Activated T-cell treated with anti-CD3 and anti-CD28 coated beads, Interleukin-2, amount 50 U/mL, for 4 hours (primary cell): ENCODE measurements around the gene NDUFA12. TPM values are rescaled to one million over a fixed set of nuclear protein-coding genes. Genes with fewer than 3 reads are reported as not detected.

Experiments
- ATAC-seq, 2 donors: fragments of 200-7000 bp; cut with Tn5 transposase; one replicate each; pipeline ENCODE4 v1.10.0; 2021
- DNase-seq: peaks from one replicate; pipeline ENCODE4 v3.0.0-alpha.2; 2020
- H3K27me3 Mint-ChIP-seq: one replicate; pipeline ENCODE4 v1.8.0; 2021; ENCODE audit warnings: low read depth, mixed read lengths
- H3K36me3 Mint-ChIP-seq: one replicate; pipeline ENCODE4 v1.8.0; 2022; ENCODE audit warnings: mixed read lengths; ENCODE audit not compliant: insufficient read depth
- H3K4me1 Mint-ChIP-seq: one replicate; pipeline ENCODE4 v1.8.0; 2021; ENCODE audit warnings: low read depth, mixed read lengths
- H3K4me3 Mint-ChIP-seq: one replicate; pipeline ENCODE4 v1.8.0; 2021; ENCODE audit warnings: mild to moderate bottlenecking, moderate library complexity, mixed read lengths
- H3K9me3 Mint-ChIP-seq: one replicate; pipeline ENCODE4 v1.8.0; 2021; ENCODE audit warnings: mixed read lengths
- total RNA-seq, 3 donors: library from RNA; stranded (reverse); gene quantifications; one replicate each; pipeline ENCODE4 v1.2.1, GENCODE V29; 2021

The NDUFA12 gene
- total RNA-seq = 100 to 1,000 TPM; 141 to 155 (median 151) TPM

DNA sequence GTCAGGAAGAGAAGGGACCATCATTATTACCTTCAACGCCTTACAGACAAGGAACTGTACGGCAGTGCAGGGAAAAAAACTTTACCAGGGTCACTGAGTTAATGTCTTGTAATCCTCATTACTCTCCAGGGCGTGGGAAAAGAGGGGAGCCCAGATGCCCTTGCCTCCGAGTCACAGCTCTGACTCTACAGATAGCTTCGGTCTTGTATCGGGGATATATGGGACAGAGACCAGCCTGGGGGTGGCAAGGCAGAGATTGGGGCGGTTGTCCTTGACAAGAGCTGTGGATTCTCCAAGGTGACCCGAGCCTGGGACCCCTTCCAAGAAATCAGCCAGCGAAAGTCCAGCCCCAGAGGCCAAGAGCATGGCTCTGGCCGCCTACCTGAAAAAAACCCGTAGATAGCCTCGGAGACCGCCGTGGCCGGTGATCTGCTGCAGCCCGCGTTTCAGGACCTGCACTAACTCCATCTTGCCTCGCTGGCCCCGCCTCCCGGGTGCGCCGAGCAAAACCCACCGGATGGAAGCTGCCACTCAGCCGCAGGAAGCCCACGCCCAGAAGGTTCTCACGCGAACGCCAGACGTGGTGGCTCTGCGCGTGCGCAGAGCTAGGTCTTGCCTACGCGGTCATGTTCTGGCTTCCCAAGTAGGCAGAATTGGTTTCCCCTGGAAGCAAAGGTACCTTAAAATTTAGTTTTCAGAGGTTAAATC is at the start of gene NDUFA12:
Gene NDUFA12, minus strand, starts transcription at position 485 of the 708 bp plus-strand sequence. Its CDS starts 17 bp downstream, at position 468.
- H3K36me3 Mint-ChIP-seq = peaks cover 21% of the 10 kb centered on the region
- peak; percentile 92 for DNase-seq
- peak within 1 kb of the TSS; percentile 95 for H3K4me3 Mint-ChIP-seq
- H3K9me3 Mint-ChIP-seq = peaks cover 16% of the 10 kb centered on the region
- H3K4me1 Mint-ChIP-seq = peaks cover 52% of the 10 kb centered on the region
- H3K27me3 Mint-ChIP-seq = no peaks in the 10 kb centered on the region
- peak; percentile 100 for ATAC-seq

DNA sequence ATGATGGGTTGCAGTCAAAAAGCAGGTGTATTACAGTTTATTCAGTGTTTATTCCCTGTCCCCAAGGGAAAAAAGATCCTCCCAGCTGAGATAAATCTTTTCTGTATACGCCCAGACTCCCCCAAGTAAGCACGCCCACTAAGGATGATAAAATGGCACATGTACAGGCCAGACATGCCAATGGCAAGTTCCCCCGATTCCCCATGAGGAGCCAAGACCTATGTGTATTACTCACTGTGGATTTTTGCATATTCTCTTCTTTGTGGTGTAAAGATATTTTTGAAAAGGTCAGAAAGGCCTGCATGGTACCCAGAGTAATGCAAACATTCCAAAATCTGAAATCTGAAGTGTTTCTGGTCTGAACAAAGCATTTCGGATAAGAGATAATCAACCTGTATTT is 47.7 kb upstream of the NDUFA12 start:
- DNase-seq = no peak
- Mint-ChIP-seq H3K27me3 (no peaks in the 10 kb centered on the region), H3K4me3 (no peak overlapping the region), H3K36me3 (peaks cover 26% of the 10 kb centered on the region), H3K4me1 (no peaks in the 10 kb centered on the region), H3K9me3 (no peaks in the 10 kb centered on the region)
- ATAC-seq = no peak

GRCh38 chr12:95037906-95038305 is 34.4 kb upstream of the NDUFA12 start:
- Mint-ChIP-seq H3K4me1 (peaks cover 22% of the 10 kb centered on the region), H3K27me3 (no peaks in the 10 kb centered on the region), H3K9me3 (no peaks in the 10 kb centered on the region), H3K4me3 (no peak overlapping the region), H3K36me3 (peaks cover 16% of the 10 kb centered on the region)
- ATAC-seq (no peak), DNase-seq (no peak)

- Mint-ChIP-seq H3K36me3 (peaks cover 10% of the 10 kb centered on the region), H3K4me3 (no peak overlapping the region), H3K27me3 (no peaks in the 10 kb centered on the region), H3K9me3 (no peaks in the 10 kb centered on the region), H3K4me1 (peaks cover 14% of the 10 kb centered on the region)
- ATAC-seq (no peak), DNase-seq (no peak)
Observed at GRCh38 chr12:95034750-95035149, 31.3 kb upstream of the NDUFA12 start.

DNA sequence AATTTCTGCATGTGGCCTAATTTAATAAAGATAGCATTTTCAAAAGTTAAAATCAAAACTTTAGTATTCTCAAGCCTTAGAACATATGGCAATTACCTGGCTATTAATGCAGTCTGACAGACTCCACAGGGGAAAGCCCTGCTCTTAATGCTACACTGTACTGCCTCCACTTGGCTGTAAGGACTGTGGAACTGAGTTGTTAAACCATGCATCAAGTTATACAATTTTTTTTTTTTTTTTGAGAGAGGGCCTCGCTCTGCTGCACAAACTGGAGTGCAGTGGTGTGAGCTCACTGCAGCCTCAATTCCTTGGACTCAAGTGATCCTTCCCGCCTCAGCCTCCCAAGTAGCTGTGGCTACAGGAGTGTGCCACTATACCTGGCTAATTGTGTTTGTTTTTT is 19.0 kb upstream of the NDUFA12 start:
- no peaks in the 10 kb centered on the region for H3K27me3 Mint-ChIP-seq
- ATAC-seq (no peak), DNase-seq (no peak)
- H3K4me3 Mint-ChIP-seq = no peak overlapping the region
- H3K36me3 Mint-ChIP-seq = peaks cover 13% of the 10 kb centered on the region
- H3K4me1 Mint-ChIP-seq = peaks cover 2% of the 10 kb centered on the region
- no peaks in the 10 kb centered on the region for H3K9me3 Mint-ChIP-seq

- peaks cover 2% of the 10 kb centered on the region for H3K4me1 Mint-ChIP-seq
- no peaks in the 10 kb centered on the region for H3K27me3 Mint-ChIP-seq
- H3K9me3 Mint-ChIP-seq = peaks cover 5% of the 10 kb centered on the region
- peaks cover 12% of the 10 kb centered on the region for H3K36me3 Mint-ChIP-seq
- no peak overlapping the region for H3K4me3 Mint-ChIP-seq
- ATAC-seq = no peak
- DNase-seq = no peak
Observed at GRCh38 chr12:95017482-95017881, 14.0 kb upstream of the NDUFA12 start.

DNA sequence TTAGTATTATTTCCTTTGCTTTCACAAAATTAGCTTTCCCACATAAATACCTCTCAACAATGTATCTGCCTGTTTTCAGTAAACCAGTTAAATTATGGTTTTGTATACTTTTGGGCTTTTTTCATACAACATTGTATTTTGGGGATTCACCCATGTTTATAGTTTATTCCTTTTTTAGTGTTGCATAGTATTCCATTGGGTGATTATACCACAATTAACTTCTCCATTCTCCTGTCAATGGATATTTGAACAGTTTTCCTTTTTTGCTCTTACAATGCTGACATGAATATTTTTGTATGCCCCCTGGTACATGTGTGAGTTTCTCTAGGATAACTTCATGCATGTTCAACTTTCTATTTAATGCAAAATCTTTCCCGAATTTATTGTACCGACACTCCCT is 12.6 kb upstream of the NDUFA12 start:
- no peak overlapping the region for H3K4me3 Mint-ChIP-seq
- H3K27me3 Mint-ChIP-seq = no peaks in the 10 kb centered on the region
- H3K36me3 Mint-ChIP-seq = peaks cover 9% of the 10 kb centered on the region
- H3K4me1 Mint-ChIP-seq = peaks cover 2% of the 10 kb centered on the region
- DNase-seq (no peak), ATAC-seq (no peak)
- H3K9me3 Mint-ChIP-seq = peaks cover 5% of the 10 kb centered on the region

DNA sequence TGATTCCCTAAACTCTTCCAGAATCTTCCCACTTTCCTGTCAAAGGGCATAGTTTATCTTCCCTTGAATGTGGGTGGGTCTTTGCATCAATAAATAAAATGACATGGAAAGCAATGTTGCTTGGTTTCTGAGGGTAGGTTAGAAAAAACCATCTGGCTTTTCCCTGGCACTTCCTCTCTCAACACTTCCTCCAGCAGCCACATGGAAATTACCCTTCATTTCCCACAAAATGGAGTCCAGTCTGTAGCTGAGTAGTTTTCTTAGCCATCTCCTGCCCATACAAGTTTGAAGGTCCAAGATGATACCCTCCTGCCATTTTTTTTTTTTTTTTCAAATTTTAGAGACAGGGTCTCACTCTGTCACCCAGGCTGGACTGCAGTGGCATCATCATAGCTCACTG is 11.1 kb upstream of the NDUFA12 start:
- Mint-ChIP-seq H3K36me3 (peaks cover 6% of the 10 kb centered on the region), H3K9me3 (peaks cover 5% of the 10 kb centered on the region), H3K27me3 (no peaks in the 10 kb centered on the region), H3K4me3 (no peak overlapping the region), H3K4me1 (peaks cover 2% of the 10 kb centered on the region)
- no peak for DNase-seq
- no peak for ATAC-seq

GRCh38 chr12:95006206-95006605 is 2.7 kb upstream of the NDUFA12 start:
- H3K27me3 Mint-ChIP-seq = no peaks in the 10 kb centered on the region
- peaks cover 5% of the 10 kb centered on the region for H3K36me3 Mint-ChIP-seq
- peaks cover 26% of the 10 kb centered on the region for H3K4me1 Mint-ChIP-seq
- DNase-seq (no peak), ATAC-seq (no peak)
- peaks cover 16% of the 10 kb centered on the region for H3K9me3 Mint-ChIP-seq
- H3K4me3 Mint-ChIP-seq = no peak overlapping the region

GRCh38 chr12:95004610-95005009 is 1.1 kb upstream of the NDUFA12 start:
- ATAC-seq (no peak), DNase-seq (no peak)
- Mint-ChIP-seq H3K27me3 (no peaks in the 10 kb centered on the region), H3K9me3 (peaks cover 16% of the 10 kb centered on the region), H3K4me3 (peak overlapping the region; percentile 65), H3K36me3 (peaks cover 10% of the 10 kb centered on the region), H3K4me1 (peaks cover 40% of the 10 kb centered on the region)

- H3K9me3 Mint-ChIP-seq = peaks cover 16% of the 10 kb centered on the region
- H3K27me3 Mint-ChIP-seq = no peaks in the 10 kb centered on the region
- H3K36me3 Mint-ChIP-seq = peaks cover 17% of the 10 kb centered on the region
- DNase-seq (no peak), ATAC-seq (peak in 1 of 2 donors; percentile 1)
- H3K4me1 Mint-ChIP-seq = peaks cover 47% of the 10 kb centered on the region
- peak overlapping the region; percentile 95 for H3K4me3 Mint-ChIP-seq
Observed at GRCh38 chr12:95003921-95004272, 400 bp upstream of the NDUFA12 start.

DNA sequence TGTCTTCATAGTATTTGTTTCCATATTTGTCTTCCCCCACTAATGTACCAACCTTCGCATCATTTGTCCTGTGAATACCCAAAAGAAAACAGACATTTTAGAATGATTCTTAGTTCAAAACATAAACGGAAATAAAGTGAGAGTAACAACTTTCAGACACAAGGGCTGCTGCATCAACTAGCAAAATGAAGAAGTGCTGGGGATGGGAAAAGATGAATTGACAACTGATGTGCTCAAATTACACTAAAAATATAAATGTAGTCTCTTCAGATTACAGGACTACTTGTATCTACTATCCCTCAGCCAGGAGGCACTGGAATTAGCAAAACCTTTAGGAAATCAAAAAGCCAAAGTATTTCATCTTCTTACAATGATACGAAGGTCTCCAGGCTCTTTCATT is 743 bp downstream of the NDUFA12 start:
- peaks cover 58% of the 10 kb centered on the region for H3K4me1 Mint-ChIP-seq
- no peak for DNase-seq
- no peaks in the 10 kb centered on the region for H3K27me3 Mint-ChIP-seq
- peak overlapping the region; percentile 95 for H3K4me3 Mint-ChIP-seq
- peaks cover 16% of the 10 kb centered on the region for H3K9me3 Mint-ChIP-seq
- peaks cover 24% of the 10 kb centered on the region for H3K36me3 Mint-ChIP-seq
- ATAC-seq = no peak

GRCh38 chr12:94998326-94998725 is 5.2 kb downstream of the NDUFA12 start:
- Mint-ChIP-seq H3K4me1 (peaks cover 49% of the 10 kb centered on the region), H3K9me3 (no peaks in the 10 kb centered on the region), H3K36me3 (peaks cover 25% of the 10 kb centered on the region), H3K27me3 (no peaks in the 10 kb centered on the region), H3K4me3 (no peak overlapping the region)
- no peak for DNase-seq
- no peak for ATAC-seq

DNA sequence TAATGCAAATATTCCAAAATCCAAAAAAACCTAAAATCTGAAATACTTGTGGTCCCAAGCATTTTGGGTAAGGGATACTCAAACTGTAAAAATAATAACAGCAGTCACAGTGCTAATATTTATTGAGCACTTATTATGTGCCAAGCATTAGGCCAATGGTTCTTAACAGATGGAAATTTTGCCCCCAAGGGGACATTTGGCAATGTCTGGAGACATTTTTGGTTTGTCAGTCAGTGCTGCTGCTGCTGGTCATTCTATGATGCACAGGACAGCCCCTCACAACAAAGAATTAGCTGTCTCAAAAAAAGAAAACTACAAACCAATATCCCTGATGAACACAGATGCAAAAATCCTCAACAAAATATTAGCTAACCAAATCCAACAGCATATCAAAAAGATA is 5.8 kb downstream of the NDUFA12 start:
- Mint-ChIP-seq H3K4me1 (peaks cover 49% of the 10 kb centered on the region), H3K27me3 (no peaks in the 10 kb centered on the region), H3K4me3 (no peak overlapping the region), H3K36me3 (peaks cover 26% of the 10 kb centered on the region), H3K9me3 (no peaks in the 10 kb centered on the region)
- ATAC-seq (no peak), DNase-seq (no peak)

DNA sequence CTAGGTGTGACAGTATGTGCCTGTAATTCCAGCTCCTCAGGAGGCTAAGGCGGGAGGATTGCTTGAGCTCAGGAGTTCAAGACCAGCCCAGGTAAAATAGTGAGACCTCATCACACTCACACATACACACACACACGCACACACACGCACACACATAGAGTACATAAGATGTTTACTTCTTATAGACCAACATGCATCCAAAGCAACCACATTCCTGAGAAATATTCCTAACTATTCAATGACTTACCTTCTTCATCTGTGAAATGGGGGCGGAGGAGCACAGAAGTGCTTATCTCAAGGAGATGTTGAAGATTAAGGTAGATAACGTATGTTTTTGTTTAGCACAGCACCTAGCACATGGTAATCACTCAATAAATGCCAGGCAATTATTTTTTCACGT is 6.4 kb downstream of the NDUFA12 start:
- DNase-seq (no peak), ATAC-seq (no peak)
- Mint-ChIP-seq H3K9me3 (no peaks in the 10 kb centered on the region), H3K4me1 (peaks cover 50% of the 10 kb centered on the region), H3K36me3 (peaks cover 31% of the 10 kb centered on the region), H3K4me3 (no peak overlapping the region), H3K27me3 (no peaks in the 10 kb centered on the region)
